Body of pancreas (tissue), 4 donors: ENCODE results near the gene RAVER1. TPM values are rescaled to one million over a fixed set of nuclear protein-coding genes. Genes with fewer than 3 reads are reported as not detected.

Experiments
- ATAC-seq: fragments of 150-250 bp; one replicate; pipeline ENCODE4 v1.9.1; 2016
- DNase-seq, 4 donors: peaks; one replicate each; pipeline ENCODE4 v3.0.0-alpha.2; 2019
- H3K27ac ChIP-seq, 4 donors: fragments of 200-600 bp; sonication (generic); 1 replicate in 3 of 4; 2 replicates in 1 of 4; pipeline versions ENCODE4 v1.5.1 to v1.6.1; 2016 to 2019; ENCODE audit warnings: mild to moderate bottlenecking in 1 of 4, mixed read lengths in 1 of 4, moderate library complexity in 1 of 4
- H3K27me3 ChIP-seq, 2 donors: fragments of 200-600 bp; sonication (generic); one replicate each; pipeline ENCODE4 v1.6.0; 2016; ENCODE audit warnings: mild to moderate bottlenecking in 1 of 2
- H3K36me3 ChIP-seq, 2 donors: fragments of 200-600 bp; sonication (generic); replicated peaks in 1 of 2; 2 replicates each; pipeline ENCODE4 v1.5.1; 2016; ENCODE audit warnings: low read depth in 2 of 2; ENCODE audit not compliant: insufficient read depth in 1 of 2
- H3K4me1 ChIP-seq: fragments of 200-600 bp; sonication (generic); one replicate; pipeline ENCODE4 v1.6.0; 2016
- H3K4me3 ChIP-seq, 2 donors: fragments of 200-600 bp; sonication (generic); 1 replicate in 1 of 2; 2 replicates in 1 of 2; pipeline ENCODE4 v1.5.1; 2016 to 2019
- H3K9me3 ChIP-seq, 3 donors: fragments of 200-600 bp; sonication (generic); 1 replicate in 2 of 3; 2 replicates in 1 of 3; pipeline ENCODE4 v1.5.1; 2016
- POLR2A ChIP-seq, 3 donors: fragments of 450-650 bp; IDR thresholded peaks; one replicate each; pipeline ENCODE4 v1.6.1; 2016; ENCODE audit warnings: antibody characterized with exemption in 3 of 3, mild to moderate bottlenecking in 2 of 3
- WGBS, 2 donors: methylation state at CpG; one replicate each; pipeline ENCODE4 v1.1.5; 2017; 5-methylcytosine and 5-hydroxymethylcytosine counted together
- intact Hi-C: fragments of 100-400 bp; cut with DNase I; formaldehyde crosslinking; loops from one replicate; pipeline ENCODE4 v1.15.1; 2023
- total RNA-seq, 2 donors: library from RNA; depleted of rRNA; stranded (reverse); fragments of >200 nt; gene quantifications; one replicate each; pipeline ENCODE4 v1.1.0, GENCODE V29; 2016
- TF ChIP-seq, protein P1 (sequence below), 7 experiments: fragments of 450-650 bp in 4 of 7; fragments of 200-600 bp in 3 of 7; sonication (generic) in 3 of 7; IDR thresholded peaks; one replicate each; pipeline ENCODE4 v1.5.1; 2016 to 2019; ENCODE audit warnings: antibody characterized with exemption in 7 of 7

The RAVER1 gene
- total RNA-seq, 2 donors from 2014 or later: 9.9 to 30.7 TPM

DNA sequence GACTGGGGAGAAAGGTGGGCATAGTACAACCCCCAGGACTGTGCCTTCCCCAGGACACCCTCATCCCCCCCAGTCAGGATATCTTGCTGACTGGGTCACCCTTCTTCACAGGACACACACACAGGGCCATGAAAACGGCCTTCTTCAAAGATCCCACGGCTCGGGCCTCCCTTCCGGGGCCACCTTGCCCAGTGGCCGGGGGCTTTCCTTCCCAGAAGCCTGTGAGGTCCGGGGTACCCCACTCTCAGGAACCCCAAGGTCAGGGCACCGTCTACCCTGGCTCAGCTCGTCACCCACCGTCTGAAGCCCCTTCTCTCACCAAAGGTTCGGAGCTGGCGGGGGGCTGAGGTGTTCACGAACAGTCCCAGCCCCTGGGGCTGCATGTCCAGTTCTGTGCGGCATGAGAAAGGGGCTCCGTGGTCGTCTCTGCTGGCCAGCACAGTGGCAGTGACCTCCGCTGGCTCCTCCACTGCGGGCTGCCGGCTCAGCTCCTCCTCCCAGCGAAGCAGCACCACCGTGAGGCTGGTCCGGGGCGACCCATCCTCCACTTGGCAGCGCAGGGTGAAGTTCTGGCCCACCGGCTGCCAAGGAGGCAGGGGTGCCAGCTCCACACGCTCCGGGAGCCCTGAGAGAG lies 2.1 kb upstream of the RAVER1 start:
- no peak for DNase-seq
- Histone ChIP-seq H3K9me3 (no peaks in the 10 kb centered on the region), H3K27ac (peak overlapping the region in 3 of 4 donors; percentile 65 to 91 (median 90)), H3K36me3 (peaks cover 0 to under 1% of the 10 kb centered on the region in 2 donors), H3K4me3 (no peak overlapping the region), H3K4me1 (peaks cover 29% of the 10 kb centered on the region), H3K27me3 (no peaks in the 10 kb centered on the region)
- intact Hi-C loops: no loop called here
- TF ChIP-seq POLR2A (IDR thresholded peaks at IDR 0.05): no peak
- TF ChIP-seq, protein P1, sequence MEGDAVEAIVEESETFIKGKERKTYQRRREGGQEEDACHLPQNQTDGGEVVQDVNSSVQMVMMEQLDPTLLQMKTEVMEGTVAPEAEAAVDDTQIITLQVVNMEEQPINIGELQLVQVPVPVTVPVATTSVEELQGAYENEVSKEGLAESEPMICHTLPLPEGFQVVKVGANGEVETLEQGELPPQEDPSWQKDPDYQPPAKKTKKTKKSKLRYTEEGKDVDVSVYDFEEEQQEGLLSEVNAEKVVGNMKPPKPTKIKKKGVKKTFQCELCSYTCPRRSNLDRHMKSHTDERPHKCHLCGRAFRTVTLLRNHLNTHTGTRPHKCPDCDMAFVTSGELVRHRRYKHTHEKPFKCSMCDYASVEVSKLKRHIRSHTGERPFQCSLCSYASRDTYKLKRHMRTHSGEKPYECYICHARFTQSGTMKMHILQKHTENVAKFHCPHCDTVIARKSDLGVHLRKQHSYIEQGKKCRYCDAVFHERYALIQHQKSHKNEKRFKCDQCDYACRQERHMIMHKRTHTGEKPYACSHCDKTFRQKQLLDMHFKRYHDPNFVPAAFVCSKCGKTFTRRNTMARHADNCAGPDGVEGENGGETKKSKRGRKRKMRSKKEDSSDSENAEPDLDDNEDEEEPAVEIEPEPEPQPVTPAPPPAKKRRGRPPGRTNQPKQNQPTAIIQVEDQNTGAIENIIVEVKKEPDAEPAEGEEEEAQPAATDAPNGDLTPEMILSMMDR (IDR thresholded peaks at IDR 0.05): no peak
- WGBS, 2 donors: 51 to 70% methylated on average over 6 to 24 of the region's 26 CpGs
- no peak for ATAC-seq

DNA sequence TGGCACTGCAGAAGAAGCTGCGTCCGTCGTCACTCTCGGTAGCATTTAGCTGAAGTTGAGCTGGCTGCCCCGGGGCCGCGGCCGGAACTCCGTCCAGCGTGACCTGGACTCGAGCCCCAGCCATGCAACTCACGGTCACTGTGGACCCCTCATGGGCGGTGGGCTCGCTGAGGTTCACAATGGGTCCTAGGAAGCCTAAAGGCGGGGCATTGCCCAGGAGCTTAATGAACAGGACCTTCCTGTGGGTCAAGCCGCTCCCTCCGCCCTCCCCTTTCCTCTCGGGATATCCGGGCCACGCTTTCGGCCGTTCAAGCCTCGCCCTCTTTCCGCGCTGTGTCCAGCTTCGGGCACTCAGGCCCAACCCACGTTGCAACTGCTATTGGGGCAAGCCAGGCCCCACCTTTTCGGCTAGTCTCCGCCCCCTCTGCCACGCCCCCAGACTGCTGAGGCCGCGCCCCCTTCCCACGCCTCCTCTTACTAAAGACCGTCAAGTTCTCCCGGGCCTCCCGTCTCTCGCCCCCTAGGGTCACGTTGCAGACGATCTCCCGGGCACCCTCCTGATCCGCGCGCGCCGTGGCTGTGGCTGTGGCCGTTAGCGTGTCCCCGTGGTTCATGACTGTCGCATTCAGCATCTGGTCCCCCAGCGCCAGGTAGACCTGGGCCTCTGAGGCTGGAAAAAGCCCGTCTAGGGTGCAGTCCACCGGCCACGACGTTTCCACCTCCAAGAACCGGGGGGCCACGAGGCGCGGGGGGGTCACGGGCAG lies 1.4 kb upstream of the RAVER1 start:
- Histone ChIP-seq H3K36me3 (peaks cover 0 to 8% of the 10 kb centered on the region in 2 donors), H3K4me3 (peak overlapping the region; percentile 30 to 35), H3K4me1 (peaks cover 29% of the 10 kb centered on the region), H3K27me3 (no peaks in the 10 kb centered on the region), H3K9me3 (no peaks in the 10 kb centered on the region), H3K27ac (peak overlapping the region; percentile 65 to 91 (median 86))
- 12 to 32% methylated on average over 17 to 59 of the region's 59 CpGs for WGBS, 2 donors
- peak; percentile 98 for DNase-seq
- TF ChIP-seq, protein P1 (IDR thresholded peaks at IDR 0.05): peak in 2 of 7 experiments; percentile 1 to 15
- TF ChIP-seq POLR2A (IDR thresholded peaks at IDR 0.05): peak; percentile 50 to 84 (median 81)
- ATAC-seq: peak; percentile 84
- intact Hi-C loops: no loop called here

DNA sequence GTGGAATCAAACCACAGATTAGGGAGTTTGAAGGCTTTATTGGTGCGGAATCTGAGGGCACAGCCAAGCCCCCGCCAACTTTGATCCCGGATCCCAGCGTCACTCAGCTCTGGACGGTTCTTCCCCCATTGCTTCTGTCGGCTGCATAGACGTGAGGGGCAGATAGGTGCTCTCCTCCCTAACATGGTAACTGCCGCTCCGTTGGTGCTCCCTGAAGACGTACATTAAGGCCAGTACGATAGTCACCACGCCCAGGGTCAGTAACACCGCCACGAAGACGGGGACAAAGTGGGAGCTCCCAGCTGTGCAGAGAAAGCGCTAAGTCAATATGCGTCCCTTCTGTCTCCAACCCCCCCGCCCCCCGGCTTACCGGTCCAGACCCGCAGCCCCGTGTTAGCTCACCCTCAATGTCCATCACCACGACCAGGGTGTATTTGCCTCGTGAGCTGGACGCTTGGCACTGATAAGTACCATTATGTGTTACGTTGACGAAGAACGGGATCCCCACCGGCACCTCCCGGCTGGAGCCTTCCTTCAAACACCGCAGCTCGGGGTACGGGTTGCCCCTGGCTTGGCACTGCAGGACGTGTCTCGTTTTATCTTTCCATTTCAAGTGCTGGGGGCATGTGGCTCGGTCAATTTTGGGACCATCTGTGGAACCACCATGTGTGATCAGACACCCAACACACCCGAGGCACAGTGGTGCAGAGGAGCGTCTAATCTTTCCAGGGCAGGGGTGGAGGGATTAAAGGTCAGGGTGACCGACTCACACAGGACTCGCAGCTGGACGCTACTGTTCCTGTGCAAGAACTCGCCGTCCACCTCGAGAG lies 644 bp upstream of the RAVER1 start:
- intact Hi-C loops: no loop called here
- DNase-seq (peak in 2 of 4 donors; percentile 26 to 29), ATAC-seq (peak; percentile 5)
- H3K9me3 ChIP-seq: no peaks in the 10 kb centered on the region
- peak overlapping the region; percentile 65 to 91 (median 86) for H3K27ac ChIP-seq
- TF ChIP-seq, protein P1 (IDR thresholded peaks at IDR 0.05): peak in 2 of 7 experiments; percentile 6 to 12
- no peak for TF ChIP-seq POLR2A (IDR thresholded peaks at IDR 0.05)
- WGBS, 2 donors: 7 to 11% methylated on average over 11 to 43 of the region's 44 CpGs
- peaks cover 29% of the 10 kb centered on the region for H3K4me1 ChIP-seq
- peaks cover 0 to 15% of the 10 kb centered on the region in 2 donors for H3K36me3 ChIP-seq
- no peaks in the 10 kb centered on the region for H3K27me3 ChIP-seq
- peak overlapping the region; percentile 30 to 35 for H3K4me3 ChIP-seq

DNA sequence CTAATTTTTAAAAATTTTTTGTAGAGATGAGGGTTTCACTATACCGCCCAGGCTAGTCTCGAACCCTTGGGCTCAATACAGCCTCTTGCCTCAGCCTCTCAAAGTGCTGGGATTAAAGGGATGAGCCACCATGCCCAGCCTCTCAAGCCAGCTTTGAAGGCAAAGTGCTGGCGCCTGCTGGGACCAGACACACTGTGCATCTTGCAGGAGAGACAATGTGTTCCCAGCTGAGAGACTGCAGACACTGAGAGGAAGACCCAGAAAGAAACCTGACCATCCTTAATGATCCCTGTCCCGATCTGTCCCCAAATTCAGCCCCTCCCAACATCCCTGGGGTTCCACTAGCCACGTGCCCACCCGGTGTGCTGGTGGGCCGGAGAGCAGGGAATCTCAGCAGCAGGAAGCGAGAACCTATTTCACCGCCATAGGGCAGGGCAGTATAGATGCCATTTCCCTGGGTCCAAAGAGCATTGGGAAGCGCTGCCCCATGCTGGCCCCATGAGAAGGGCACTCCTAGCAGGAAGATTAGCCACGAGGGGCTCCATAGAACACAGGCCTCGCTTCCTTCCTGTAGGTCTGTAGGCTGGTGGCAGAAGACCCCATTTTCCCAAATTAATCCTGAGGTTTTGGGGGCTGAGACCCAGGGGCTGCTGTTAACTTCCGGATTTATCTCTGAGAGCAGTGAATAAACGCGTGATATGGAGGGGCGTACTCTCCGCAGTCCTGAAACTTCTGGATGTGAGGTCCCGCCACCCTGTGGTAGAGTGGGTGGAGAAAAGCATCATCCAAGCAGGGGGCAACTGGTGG lies 968 bp downstream of the RAVER1 start:
- peaks cover 29% of the 10 kb centered on the region for H3K4me1 ChIP-seq
- no peaks in the 10 kb centered on the region for H3K27me3 ChIP-seq
- ATAC-seq (no peak), DNase-seq (no peak)
- WGBS, 2 donors: 28 to 43% methylated on average over 5 to 18 of the region's 18 CpGs
- H3K36me3 ChIP-seq: peaks cover 0 to 28% of the 10 kb centered on the region in 2 donors
- H3K27ac ChIP-seq: peak overlapping the region in 3 of 4 donors; percentile 64 to 91 (median 90)
- H3K9me3 ChIP-seq: no peaks in the 10 kb centered on the region
- TF ChIP-seq, protein P1 (IDR thresholded peaks at IDR 0.05): no peak
- TF ChIP-seq POLR2A (IDR thresholded peaks at IDR 0.05): no peak
- H3K4me3 ChIP-seq: peak overlapping the region; percentile 57 to 80
- intact Hi-C loops: no loop called here
